Skeletal muscle satellite cell (primary cell): ENCODE measurements around the gene DOLPP1.

Experiments
- H3K27me3 ChIP-seq: 2 replicates; pipeline ENCODE4 v1.7.0; 2013; ENCODE audit warnings: low read length; ENCODE audit not compliant: control insufficient read depth, insufficient read depth
- H3K36me3 ChIP-seq: 2 replicates; pipeline ENCODE4 v1.7.0; 2013; ENCODE audit warnings: mild to moderate bottlenecking, control low read depth, low read length; ENCODE audit not compliant: insufficient read depth
- H3K4me1 ChIP-seq: 2 replicates; pipeline ENCODE4 v1.7.0; 2013; ENCODE audit warnings: low read length; ENCODE audit not compliant: control insufficient read depth, insufficient read depth
- H3K4me2 ChIP-seq: 2 replicates; pipeline ENCODE4 v1.7.0; 2013; ENCODE audit warnings: mild to moderate bottlenecking, low read length
- H3K4me3 ChIP-seq: 2 replicates; pipeline ENCODE4 v1.7.0; 2013; ENCODE audit warnings: low read length
- H3K9ac ChIP-seq: 2 replicates; pipeline ENCODE4 v1.7.0; 2013; ENCODE audit warnings: mild to moderate bottlenecking, low read depth, low read length, moderate library complexity
- H3K9me3 ChIP-seq: replicated peaks from 2 replicates; pipeline ENCODE4 v1.7.0; 2013; ENCODE audit warnings: mild to moderate bottlenecking, control low read depth, low read length

Gene DOLPP1

DNA sequence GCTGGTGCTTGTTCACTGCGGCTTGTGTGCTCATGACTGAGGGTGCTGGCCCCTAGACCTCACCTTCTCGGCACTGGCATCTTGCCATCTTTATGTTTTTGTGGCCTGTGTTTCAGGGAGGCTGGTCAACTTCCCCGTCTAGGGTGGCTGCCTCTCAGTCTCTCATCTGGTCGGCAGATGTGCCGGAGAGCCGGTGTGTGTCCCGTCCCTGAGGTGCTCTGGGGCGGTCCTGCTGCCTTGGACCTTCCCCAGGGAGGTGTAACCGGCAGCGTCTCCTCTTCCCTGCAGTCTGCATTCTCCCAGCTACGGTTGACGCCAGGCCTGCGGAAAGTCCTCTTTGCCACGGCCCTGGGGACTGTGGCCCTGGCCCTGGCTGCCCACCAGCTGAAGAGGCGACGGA is 38.9 kb upstream of the DOLPP1 start:
- no peaks in the 10 kb centered on the region for H3K27me3 ChIP-seq
- H3K36me3 ChIP-seq = peaks cover 27% of the 10 kb centered on the region
- no peak overlapping the region for H3K9ac ChIP-seq
- peaks cover 15% of the 10 kb centered on the region for H3K4me1 ChIP-seq
- no peak overlapping the region for H3K4me3 ChIP-seq
- H3K4me2 ChIP-seq = no peak overlapping the region
- H3K9me3 ChIP-seq = no peaks in the 10 kb centered on the region

DNA sequence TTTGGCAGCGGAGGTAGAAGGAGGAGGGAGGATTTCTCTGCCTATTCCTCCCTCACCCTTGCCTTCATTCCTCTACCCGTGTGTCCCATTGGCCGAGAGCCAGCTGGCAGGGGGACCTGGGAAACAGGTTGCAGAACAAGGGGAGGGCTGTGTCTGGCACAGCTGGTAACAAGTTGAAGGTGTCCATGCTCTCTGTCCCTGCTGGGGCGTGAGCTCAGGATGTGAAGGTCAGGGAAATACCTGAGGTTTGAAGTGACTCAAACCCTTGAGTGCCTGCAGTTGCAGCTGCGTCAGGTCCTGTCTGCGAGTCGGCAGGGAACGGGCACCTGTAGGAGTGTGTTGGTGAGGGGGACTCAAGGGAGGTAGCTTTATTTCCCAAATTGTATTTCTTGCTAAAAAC is 28.3 kb upstream of the DOLPP1 start:
- Histone ChIP-seq H3K27me3 (no peaks in the 10 kb centered on the region), H3K4me3 (no peak overlapping the region), H3K36me3 (peaks cover 29% of the 10 kb centered on the region), H3K9me3 (no peaks in the 10 kb centered on the region), H3K4me2 (no peak overlapping the region), H3K9ac (no peak overlapping the region), H3K4me1 (no peaks in the 10 kb centered on the region)

GRCh38 chr9:129053020-129053419 is 27.9 kb upstream of the DOLPP1 start:
- H3K36me3 ChIP-seq = peaks cover 28% of the 10 kb centered on the region
- H3K9ac ChIP-seq = no peak overlapping the region
- no peaks in the 10 kb centered on the region for H3K9me3 ChIP-seq
- H3K4me1 ChIP-seq = peaks cover 2% of the 10 kb centered on the region
- no peaks in the 10 kb centered on the region for H3K27me3 ChIP-seq
- no peak overlapping the region for H3K4me2 ChIP-seq
- H3K4me3 ChIP-seq = no peak overlapping the region

DNA sequence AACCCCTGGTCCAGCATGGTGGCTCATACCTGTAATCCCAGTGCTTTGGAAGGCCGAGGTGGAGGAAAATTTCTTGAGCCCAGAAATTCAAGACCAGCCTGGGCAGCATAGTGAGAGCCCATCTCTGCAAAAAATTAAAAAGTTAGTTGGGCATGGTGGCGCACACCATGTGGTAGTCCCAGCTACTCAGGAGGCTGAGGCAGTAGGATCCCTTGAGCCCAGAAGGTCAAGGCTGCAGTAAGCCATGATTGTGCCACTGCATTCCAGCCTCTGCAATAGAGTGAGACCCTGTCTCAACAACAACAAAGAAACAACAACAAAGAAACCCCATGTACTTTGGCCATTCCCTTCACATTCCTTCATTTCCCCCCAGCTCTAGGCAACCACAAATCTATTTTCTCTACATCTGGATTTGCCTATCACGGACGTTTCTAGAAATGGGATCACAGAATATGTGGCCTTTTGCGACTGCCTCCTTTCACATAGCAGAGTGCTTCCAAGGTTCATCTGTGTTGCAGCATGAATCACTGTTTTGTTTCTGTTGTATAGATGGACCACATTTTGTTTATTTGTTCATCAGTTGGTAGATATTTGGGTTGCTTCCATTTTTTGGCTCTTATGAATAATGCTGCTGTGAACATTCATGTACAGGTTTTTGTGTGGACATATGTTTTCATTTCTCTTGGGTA is 26.6 kb upstream of the DOLPP1 start:
- H3K4me1 ChIP-seq = peaks cover 13% of the 10 kb centered on the region
- H3K36me3 ChIP-seq = peaks cover 20% of the 10 kb centered on the region
- no peaks in the 10 kb centered on the region for H3K27me3 ChIP-seq
- no peak overlapping the region for H3K9ac ChIP-seq
- no peak overlapping the region for H3K4me2 ChIP-seq
- no peak overlapping the region for H3K4me3 ChIP-seq
- H3K9me3 ChIP-seq = no peaks in the 10 kb centered on the region

DNA sequence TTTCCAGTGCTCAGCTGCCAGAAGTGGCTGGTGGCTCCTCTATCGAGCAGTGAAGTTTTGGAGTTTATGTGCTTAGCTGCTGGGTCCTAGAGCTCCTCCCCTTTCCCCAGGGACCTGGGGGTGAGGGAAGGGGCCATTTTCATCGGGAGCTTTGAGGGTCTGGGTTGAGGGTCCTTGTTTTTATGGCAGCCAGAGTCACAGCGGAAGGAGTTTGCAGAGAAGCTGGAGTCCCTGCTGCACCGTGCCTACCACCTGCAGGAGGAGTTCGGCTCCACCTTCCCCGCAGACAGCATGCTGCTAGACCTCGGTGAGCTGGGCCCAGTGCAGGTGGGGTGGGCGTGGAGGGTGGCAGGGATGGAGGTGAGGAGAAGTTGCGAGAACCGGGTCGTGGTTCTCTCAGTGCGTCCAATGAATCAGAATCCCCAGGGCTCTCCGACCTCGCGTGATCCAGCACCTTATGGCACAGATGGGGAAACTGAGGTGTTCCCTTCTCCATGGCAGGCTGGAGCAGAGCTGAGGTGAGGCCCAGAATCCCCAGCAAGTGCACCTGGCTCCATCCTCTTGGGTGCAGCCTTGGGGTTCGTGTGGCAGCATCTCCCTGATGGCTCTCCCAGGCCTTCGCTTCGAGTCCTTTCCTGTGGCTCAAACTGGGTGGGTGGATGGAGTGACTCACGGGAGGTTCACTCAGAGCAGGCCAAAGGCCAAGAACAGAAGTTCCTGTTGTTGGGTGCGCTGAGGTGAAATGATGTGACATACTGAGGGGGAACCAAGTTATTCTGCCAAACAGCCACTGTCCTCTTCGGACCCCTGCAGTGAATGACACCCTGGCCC is 21.7 kb upstream of the DOLPP1 start:
- H3K36me3 ChIP-seq = peaks cover 17% of the 10 kb centered on the region
- H3K9me3 ChIP-seq = no peaks in the 10 kb centered on the region
- no peaks in the 10 kb centered on the region for H3K27me3 ChIP-seq
- H3K4me1 ChIP-seq = peaks cover 21% of the 10 kb centered on the region
- H3K4me2 ChIP-seq = peak overlapping the region; percentile 64
- H3K4me3 ChIP-seq = no peak overlapping the region
- no peak overlapping the region for H3K9ac ChIP-seq

GRCh38 chr9:129059796-129060785 is 20.8 kb upstream of the DOLPP1 start:
- Histone ChIP-seq H3K9ac (no peak overlapping the region), H3K9me3 (no peaks in the 10 kb centered on the region), H3K4me1 (peaks cover 21% of the 10 kb centered on the region), H3K36me3 (peaks cover 14% of the 10 kb centered on the region), H3K4me2 (peak overlapping the region; percentile 64), H3K27me3 (no peaks in the 10 kb centered on the region), H3K4me3 (no peak overlapping the region)

DNA sequence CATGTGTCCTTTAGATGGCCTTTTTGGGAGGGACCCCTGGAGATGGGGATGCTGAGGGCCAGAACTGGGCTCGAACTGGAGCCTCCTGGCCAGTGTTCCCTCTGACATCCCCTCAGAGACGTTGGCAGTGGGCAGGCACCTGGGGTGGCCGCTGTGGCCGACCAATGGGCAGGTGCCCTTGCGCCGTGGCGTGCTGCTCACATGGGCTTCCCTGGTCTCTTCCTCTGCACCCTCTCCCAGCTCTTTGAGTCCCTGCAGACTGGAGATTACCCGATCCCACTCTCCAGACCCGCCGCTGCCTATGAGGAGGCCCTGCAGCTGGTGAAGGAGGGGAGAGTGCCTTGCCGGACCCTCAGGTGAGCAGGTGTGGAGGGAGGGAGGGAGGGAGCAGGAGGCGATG is 19.9 kb upstream of the DOLPP1 start:
- no peaks in the 10 kb centered on the region for H3K9me3 ChIP-seq
- no peak overlapping the region for H3K4me3 ChIP-seq
- H3K4me1 ChIP-seq = peaks cover 21% of the 10 kb centered on the region
- peaks cover 22% of the 10 kb centered on the region for H3K36me3 ChIP-seq
- no peaks in the 10 kb centered on the region for H3K27me3 ChIP-seq
- H3K4me2 ChIP-seq = no peak overlapping the region
- no peak overlapping the region for H3K9ac ChIP-seq

GRCh38 chr9:129063061-129063460 is 17.9 kb upstream of the DOLPP1 start:
- Histone ChIP-seq H3K27me3 (no peaks in the 10 kb centered on the region), H3K4me2 (no peak overlapping the region), H3K9ac (no peak overlapping the region), H3K4me3 (no peak overlapping the region), H3K36me3 (peaks cover 29% of the 10 kb centered on the region), H3K4me1 (peaks cover 19% of the 10 kb centered on the region), H3K9me3 (no peaks in the 10 kb centered on the region)

DNA sequence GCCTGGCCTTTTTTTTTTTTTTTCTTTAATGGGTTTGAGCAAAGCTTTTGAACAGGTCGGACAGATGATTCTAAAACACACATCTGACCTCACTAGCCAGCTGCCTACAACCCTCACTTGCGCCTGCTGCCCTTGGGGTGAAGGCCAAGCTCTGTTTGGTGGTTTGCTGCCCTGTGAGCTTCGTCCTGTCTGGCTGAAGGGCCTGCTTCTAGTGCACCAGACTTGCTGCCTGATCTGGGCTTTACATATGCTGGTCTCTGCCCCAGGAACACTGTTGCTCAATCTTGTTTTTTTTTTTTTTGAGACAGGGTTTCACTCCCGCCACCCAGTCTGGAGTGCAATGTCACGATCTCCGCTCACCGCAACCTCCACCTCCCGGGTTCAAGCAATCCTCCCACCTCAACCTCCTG is 16.4 kb upstream of the DOLPP1 start:
- Histone ChIP-seq H3K9me3 (no peaks in the 10 kb centered on the region), H3K9ac (no peak overlapping the region), H3K27me3 (no peaks in the 10 kb centered on the region), H3K4me3 (no peak overlapping the region), H3K4me2 (no peak overlapping the region), H3K4me1 (peaks cover 6% of the 10 kb centered on the region), H3K36me3 (peaks cover 38% of the 10 kb centered on the region)

GRCh38 chr9:129068110-129068509 is 12.8 kb upstream of the DOLPP1 start:
- peaks cover 34% of the 10 kb centered on the region for H3K36me3 ChIP-seq
- no peak overlapping the region for H3K9ac ChIP-seq
- no peaks in the 10 kb centered on the region for H3K27me3 ChIP-seq
- H3K4me1 ChIP-seq = no peaks in the 10 kb centered on the region
- H3K4me2 ChIP-seq = no peak overlapping the region
- no peak overlapping the region for H3K4me3 ChIP-seq
- no peaks in the 10 kb centered on the region for H3K9me3 ChIP-seq
